Neutrophil (primary cell): ENCODE results near the gene MBOAT2.

ENCODE experiments used
- H3K27ac ChIP-seq: fragments of 200-600 bp; sonication (generic); 2 replicates; pipeline ENCODE4 v1.5.1; 2016; ENCODE audit warnings: mild to moderate bottlenecking, moderate library complexity
- H3K27me3 ChIP-seq: fragments of 200-600 bp; sonication (generic); 2 replicates; pipeline ENCODE4 v1.6.0; 2016; ENCODE audit warnings: mild to moderate bottlenecking
- H3K36me3 ChIP-seq: fragments of 200-600 bp; sonication (generic); 2 replicates; pipeline ENCODE4 v1.5.1; 2017
- H3K4me1 ChIP-seq, 2 experiments: fragments of 200-600 bp in 1 of 2; sonication (generic) in 1 of 2; 1 replicate in 1 of 2; 2 replicates in 1 of 2; pipeline versions ENCODE4 v1.5.1 to v1.6.1; 2013 to 2016; ENCODE audit warnings: low read depth in 1 of 2, low read length in 1 of 2, mild to moderate bottlenecking in 1 of 2, moderate library complexity in 1 of 2; ENCODE audit not compliant: control insufficient read depth in 1 of 2, insufficient read depth in 1 of 2
- H3K4me3 ChIP-seq, 2 experiments: fragments of 200-600 bp in 1 of 2; sonication (generic) in 1 of 2; 1 replicate in 1 of 2; 2 replicates in 1 of 2; pipeline ENCODE4 v1.5.1; 2013 to 2016; ENCODE audit warnings: low read depth in 1 of 2, low read length in 1 of 2, mild to moderate bottlenecking in 1 of 2, moderate library complexity in 1 of 2
- H3K9me3 ChIP-seq: fragments of 200-600 bp; sonication (generic); 2 replicates; pipeline ENCODE4 v1.5.1; 2016
- TF ChIP-seq, protein P1 (sequence below): fragments of 200-600 bp; sonication (generic); IDR thresholded peaks from 2 replicates; pipeline ENCODE4 v1.5.1; 2016; ENCODE audit warnings: antibody characterized with exemption

The MBOAT2 gene

DNA sequence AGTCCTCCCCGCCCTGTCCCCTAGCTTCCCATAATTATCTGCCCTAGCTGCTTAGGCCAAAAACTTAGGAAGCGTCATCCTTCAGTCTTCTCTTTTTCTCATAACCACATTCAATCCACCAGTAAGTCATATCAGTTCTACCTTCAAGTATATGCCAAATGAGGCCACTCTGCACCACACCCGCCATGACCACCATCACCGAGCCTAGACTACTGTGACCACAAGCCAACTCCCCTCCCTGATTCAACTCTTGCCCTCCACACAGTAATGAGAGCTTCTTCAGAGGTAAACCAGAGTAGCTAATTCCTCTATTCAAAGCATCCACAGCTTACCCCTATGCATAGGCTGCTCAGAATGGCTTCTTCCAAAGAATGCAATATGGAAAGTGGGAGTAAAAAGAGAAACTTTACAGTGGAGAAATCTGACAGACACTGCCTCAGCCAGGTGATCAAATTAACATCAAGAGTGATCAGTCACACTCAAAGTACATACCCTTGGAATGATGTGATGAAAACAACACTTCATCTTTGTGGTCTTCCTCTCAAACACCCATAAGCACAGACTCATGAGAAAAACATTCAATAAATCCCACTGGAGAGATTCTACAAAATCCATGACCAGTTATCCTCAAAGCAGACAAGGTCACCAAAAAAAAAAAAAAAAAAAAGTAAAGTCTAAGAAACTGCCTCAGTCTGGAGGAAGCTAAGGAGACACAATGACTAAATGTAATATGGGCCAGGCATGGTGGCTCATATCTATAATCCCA is 17.7 kb downstream of the MBOAT2 start:
- no peaks in the 10 kb centered on the region for H3K27me3 ChIP-seq
- TF ChIP-seq, protein P1, sequence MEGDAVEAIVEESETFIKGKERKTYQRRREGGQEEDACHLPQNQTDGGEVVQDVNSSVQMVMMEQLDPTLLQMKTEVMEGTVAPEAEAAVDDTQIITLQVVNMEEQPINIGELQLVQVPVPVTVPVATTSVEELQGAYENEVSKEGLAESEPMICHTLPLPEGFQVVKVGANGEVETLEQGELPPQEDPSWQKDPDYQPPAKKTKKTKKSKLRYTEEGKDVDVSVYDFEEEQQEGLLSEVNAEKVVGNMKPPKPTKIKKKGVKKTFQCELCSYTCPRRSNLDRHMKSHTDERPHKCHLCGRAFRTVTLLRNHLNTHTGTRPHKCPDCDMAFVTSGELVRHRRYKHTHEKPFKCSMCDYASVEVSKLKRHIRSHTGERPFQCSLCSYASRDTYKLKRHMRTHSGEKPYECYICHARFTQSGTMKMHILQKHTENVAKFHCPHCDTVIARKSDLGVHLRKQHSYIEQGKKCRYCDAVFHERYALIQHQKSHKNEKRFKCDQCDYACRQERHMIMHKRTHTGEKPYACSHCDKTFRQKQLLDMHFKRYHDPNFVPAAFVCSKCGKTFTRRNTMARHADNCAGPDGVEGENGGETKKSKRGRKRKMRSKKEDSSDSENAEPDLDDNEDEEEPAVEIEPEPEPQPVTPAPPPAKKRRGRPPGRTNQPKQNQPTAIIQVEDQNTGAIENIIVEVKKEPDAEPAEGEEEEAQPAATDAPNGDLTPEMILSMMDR: no peak
- peaks cover 78 to 93% of the 10 kb centered on the region in 2 experiments for H3K4me1 ChIP-seq
- no peaks in the 10 kb centered on the region for H3K36me3 ChIP-seq
- H3K4me3 ChIP-seq: no peak overlapping the region
- H3K9me3 ChIP-seq: no peaks in the 10 kb centered on the region
- peak overlapping the region; percentile 56 for H3K27ac ChIP-seq

DNA sequence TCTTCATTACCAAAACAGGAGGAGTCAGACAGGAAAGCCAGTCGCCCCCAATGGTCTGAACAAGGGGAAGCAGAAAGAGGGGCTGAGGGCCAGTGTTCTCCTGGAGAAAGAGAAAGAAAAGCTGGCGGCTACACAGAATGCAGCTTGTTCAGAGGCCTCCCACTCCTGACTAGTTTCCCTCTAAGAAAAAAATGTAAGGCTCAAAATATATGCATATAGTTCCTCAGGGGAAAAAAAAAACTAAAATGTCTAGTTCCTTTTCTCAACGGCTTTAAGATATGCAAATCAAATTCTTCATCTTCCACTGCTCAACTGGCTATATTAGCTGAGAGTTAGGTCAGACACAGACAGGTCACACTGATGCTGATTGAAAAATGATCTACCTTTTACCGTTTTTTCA is 18.6 kb downstream of the MBOAT2 start:
- Histone ChIP-seq H3K4me1 (peaks cover 85 to 94% of the 10 kb centered on the region in 2 experiments), H3K36me3 (no peaks in the 10 kb centered on the region), H3K4me3 (no peak overlapping the region), H3K27me3 (no peaks in the 10 kb centered on the region), H3K27ac (peak overlapping the region; percentile 61), H3K9me3 (no peaks in the 10 kb centered on the region)
- TF ChIP-seq, protein P1: no peak

DNA sequence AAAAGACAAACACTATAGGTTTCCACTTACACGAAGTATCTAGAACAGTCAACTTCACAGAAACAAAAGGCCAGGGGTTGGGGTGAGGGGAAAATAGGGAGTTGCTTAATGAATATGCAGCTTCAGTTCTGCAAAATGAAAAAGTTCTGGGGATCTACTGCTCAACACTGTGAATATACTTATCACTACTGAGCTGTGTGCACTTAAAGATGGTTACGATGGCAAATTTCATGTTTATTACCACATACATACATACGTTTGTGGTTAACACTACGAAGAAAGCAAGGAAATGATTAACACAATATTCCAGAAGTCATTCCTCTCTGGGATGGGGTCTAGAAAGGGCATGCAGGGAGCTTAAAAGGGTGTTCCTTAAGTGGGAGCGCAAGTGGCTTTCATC is 19.3 kb downstream of the MBOAT2 start:
- H3K4me1 ChIP-seq: peaks cover 79 to 87% of the 10 kb centered on the region in 2 experiments
- TF ChIP-seq, protein P1: no peak
- H3K27me3 ChIP-seq: no peaks in the 10 kb centered on the region
- H3K27ac ChIP-seq: peak overlapping the region; percentile 61
- H3K4me3 ChIP-seq: no peak overlapping the region
- H3K36me3 ChIP-seq: no peaks in the 10 kb centered on the region
- no peaks in the 10 kb centered on the region for H3K9me3 ChIP-seq

DNA sequence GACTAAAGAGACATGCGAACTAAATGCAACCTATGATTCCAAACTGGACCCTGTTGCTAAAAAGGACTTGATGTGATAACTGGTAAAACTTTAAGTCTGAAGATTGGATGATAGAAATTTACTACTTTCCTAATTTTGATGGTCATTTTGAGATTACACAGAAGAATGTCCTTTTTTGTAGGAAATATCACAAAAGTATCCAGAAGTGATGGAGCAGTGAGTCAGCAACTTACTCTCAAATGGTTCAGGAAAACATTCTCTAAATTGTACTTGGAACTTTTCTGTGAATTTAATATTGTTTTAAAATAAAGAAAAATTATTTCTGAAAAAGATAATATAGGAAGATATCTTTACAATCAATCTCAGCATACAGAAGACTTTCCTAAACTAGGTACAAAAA is 19.9 kb downstream of the MBOAT2 start:
- H3K4me3 ChIP-seq: no peak overlapping the region
- no peaks in the 10 kb centered on the region for H3K36me3 ChIP-seq
- no peaks in the 10 kb centered on the region for H3K27me3 ChIP-seq
- H3K27ac ChIP-seq: peak overlapping the region; percentile 61
- peaks cover 76 to 84% of the 10 kb centered on the region in 2 experiments for H3K4me1 ChIP-seq
- H3K9me3 ChIP-seq: no peaks in the 10 kb centered on the region
- TF ChIP-seq, protein P1: no peak

DNA sequence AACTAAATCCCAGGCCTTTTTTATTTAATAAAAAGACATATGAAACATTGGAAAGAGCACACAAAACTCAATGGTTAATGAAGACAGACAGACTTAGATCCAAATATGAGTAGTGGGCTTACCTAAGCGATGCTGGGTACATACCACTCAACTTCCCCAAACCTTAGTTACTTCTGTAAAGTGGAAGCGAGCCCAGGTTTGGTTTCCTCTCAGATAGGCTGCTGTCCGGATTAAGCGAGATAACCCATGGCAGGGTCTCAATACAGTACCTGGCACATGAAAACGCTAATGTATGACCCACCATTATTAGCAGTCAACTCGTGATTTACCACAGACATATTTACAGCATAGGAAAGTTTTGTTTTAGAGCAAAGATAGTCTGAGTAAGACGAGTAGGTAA is 21.6 kb downstream of the MBOAT2 start:
- Histone ChIP-seq H3K4me3 (no peak overlapping the region), H3K27me3 (no peaks in the 10 kb centered on the region), H3K27ac (peak overlapping the region; percentile 61), H3K4me1 (peaks cover 75 to 81% of the 10 kb centered on the region in 2 experiments), H3K9me3 (no peaks in the 10 kb centered on the region), H3K36me3 (no peaks in the 10 kb centered on the region)
- TF ChIP-seq, protein P1: no peak
